Measurements from ENCODE around the gene LSM12. TPM values are rescaled to one million over a fixed set of nuclear protein-coding genes. Genes with fewer than 3 reads are reported as not detected.
"Not testable (repeated sequence)": the region's sequence is repeated elsewhere in the genome, so short reads cannot be mapped to it uniquely, and the experiment has no call there.

Gene LSM12
- total RNA-seq, 4 donors from 2014 or later, result 27.3 to 44.3 (median 36.9) TPM

GRCh38 chr17:44053125-44053872 is 13.2 kb downstream of the LSM12 start:
- intact Hi-C loops (cut with DNase I), result no loop called here
- 62 to 73% methylated on average over 3 of the region's 3 CpGs for WGBS, 2 donors
- H3K4me3 ChIP-seq, result no peak overlapping the region

GRCh38 chr17:44049294-44050060 is 17.0 kb downstream of the LSM12 start:
- 91 to 96% methylated on average over 9 of the region's 9 CpGs for WGBS, 2 donors
- Histone ChIP-seq H3K27ac (no peak overlapping the region), H3K9me3 (no peaks in the 10 kb centered on the region), H3K4me1 (peaks cover 0 to 14% (median 6%) of the 10 kb centered on the region in 3 donors), H3K4me3 (no peak overlapping the region), H3K36me3 (peaks cover 0 to 84% (median 36%) of the 10 kb centered on the region in 3 donors), H3K27me3 (no peaks in the 10 kb centered on the region)
- no peak for DNase-seq
- intact Hi-C loops (cut with DNase I), result no loop called here
- TF ChIP-seq POLR2A (IDR thresholded peaks at IDR 0.05) (no peak), CTCF (IDR thresholded peaks at IDR 0.05) (no peak)

More at GRCh38 chr17:44053125-44053872, 13.2 kb downstream of the LSM12 start:
- peaks cover 0 to 99% (median 36%) of the 10 kb centered on the region in 3 donors for H3K36me3 ChIP-seq
- H3K4me1 ChIP-seq, result peaks cover 0 to 7% (median 0%) of the 10 kb centered on the region in 3 donors
- H3K27me3 ChIP-seq, result no peaks in the 10 kb centered on the region
- H3K27ac ChIP-seq, result no peak overlapping the region
- no peak for DNase-seq
- TF ChIP-seq CTCF (IDR thresholded peaks at IDR 0.05) (no peak), POLR2A (IDR thresholded peaks at IDR 0.05) (no peak)
- H3K9me3 ChIP-seq, result no peaks in the 10 kb centered on the region

GRCh38 chr17:44046893-44047292 is 19.6 kb downstream of the LSM12 start:
- H3K27me3 ChIP-seq; H3K9me3 ChIP-seq; DNase-seq; intact Hi-C loops (cut with DNase I); H3K4me3 ChIP-seq; H3K27ac ChIP-seq: not testable (repeated sequence)
- Histone ChIP-seq H3K4me1 (peaks cover 0 to 31% (median 23%) of the 10 kb centered on the region in 3 donors), H3K36me3 (peaks cover 0 to 72% (median 29%) of the 10 kb centered on the region in 3 donors)
- WGBS, 2 donors, result 96 to 99% methylated on average over 6 to 7 of the region's 7 CpGs

GRCh38 chr17:44045486-44045885 is 21.0 kb downstream of the LSM12 start:
- Histone ChIP-seq H3K36me3 (peaks cover 0 to 58% (median 17%) of the 10 kb centered on the region in 3 donors), H3K4me1 (peaks cover 9 to 45% (median 29%) of the 10 kb centered on the region in 3 donors), H3K9me3 (no peaks in the 10 kb centered on the region), H3K27me3 (no peaks in the 10 kb centered on the region), H3K4me3 (no peak overlapping the region), H3K27ac (no peak overlapping the region)
- TF ChIP-seq CTCF (IDR thresholded peaks at IDR 0.05), result no peak
- TF ChIP-seq POLR2A (IDR thresholded peaks at IDR 0.05), result no peak
- WGBS, 2 donors, result 62 to 71% methylated on average over 4 of the region's 4 CpGs
- intact Hi-C loops (cut with DNase I), result no loop called here
- no peak for DNase-seq

GRCh38 chr17:44044071-44044470 is 22.4 kb downstream of the LSM12 start:
- Histone ChIP-seq H3K9me3 (no peaks in the 10 kb centered on the region), H3K27me3 (no peaks in the 10 kb centered on the region), H3K36me3 (peaks cover 0 to 45% (median 6%) of the 10 kb centered on the region in 3 donors), H3K4me1 (peaks cover 16 to 54% (median 36%) of the 10 kb centered on the region in 3 donors), H3K4me3 (no peak overlapping the region), H3K27ac (peak overlapping the region; percentile 7 to 77 (median 45))
- no peak for DNase-seq
- TF ChIP-seq CTCF (IDR thresholded peaks at IDR 0.05) (no peak), POLR2A (IDR thresholded peaks at IDR 0.05) (no peak)
- intact Hi-C loops (cut with DNase I), result no loop called here
- 8 to 9% methylated on average over 1 of the region's 1 CpG for WGBS, 2 donors
